SK-N-SH treated with all-trans-retinoic acid at 6 μM for 48 hours (cell line): ENCODE results near the gene SCGB3A1.

ENCODE experiments used
- ATAC-seq: fragments of 200-7000 bp; cut with Tn5 transposase; 3 replicates; pipeline ENCODE4 v1.9.1; 2020; ENCODE audit warnings: mild to moderate bottlenecking, moderate library complexity
- ARNTL ChIP-seq: fragments of 450-650 bp; formaldehyde crosslinking; IDR thresholded peaks from 2 replicates; pipeline ENCODE4 v1.5.0; 2020; ENCODE audit warnings: low read depth, mild to moderate bottlenecking, moderate library complexity, borderline replicate concordance
- CREB5 ChIP-seq: fragments of 250-450 bp; sonication (Bioruptor Pico); IDR thresholded peaks from 2 replicates; pipeline ENCODE4 v1.5.1; 2020; ENCODE audit warnings: low read depth, mild to moderate bottlenecking, moderate library complexity
- CSDC2 ChIP-seq: fragments of 250-450 bp; sonication (Bioruptor Pico); IDR thresholded peaks from 2 replicates; pipeline ENCODE4 v1.5.0; 2020; ENCODE audit warnings: mild to moderate bottlenecking, moderate library complexity
- CSRNP3 ChIP-seq: fragments of 250-450 bp; sonication (Bioruptor Pico); IDR thresholded peaks from 2 replicates; pipeline ENCODE4 v1.5.1; 2021; ENCODE audit warnings: mild to moderate bottlenecking, moderate library complexity
- ESRRG ChIP-seq: fragments of 250-450 bp; sonication (Bioruptor Pico); IDR thresholded peaks from 2 replicates; pipeline ENCODE4 v1.6.1; 2021; ENCODE audit warnings: mild to moderate bottlenecking
- ISL1 ChIP-seq: fragments of 250-450 bp; sonication (Bioruptor Pico); IDR thresholded peaks from 2 replicates; pipeline ENCODE4 v2.1.2; 2022; ENCODE audit warnings: mild to moderate bottlenecking, moderate library complexity
- OSR1 ChIP-seq: fragments of 250-450 bp; sonication (Bioruptor Pico); IDR thresholded peaks from 2 replicates; pipeline ENCODE4 v1.8.0; 2022; ENCODE audit warnings: moderate library complexity, mild to moderate bottlenecking, inconsistent platforms
- PATZ1 ChIP-seq: fragments of 250-450 bp; sonication (Bioruptor Pico); IDR thresholded peaks from 2 replicates; pipeline ENCODE4 v1.8.0; 2020; ENCODE audit warnings: mild to moderate bottlenecking, moderate library complexity, borderline replicate concordance
- POU6F1 ChIP-seq: fragments of 250-450 bp; sonication (Bioruptor Pico); IDR thresholded peaks from 2 replicates; pipeline ENCODE4 v1.8.0; 2021; ENCODE audit warnings: low read depth, mild to moderate bottlenecking, moderate library complexity, borderline replicate concordance
- PPARA ChIP-seq: fragments of 250-450 bp; sonication (Bioruptor Pico); IDR thresholded peaks from 2 replicates; pipeline ENCODE4 v1.5.0; 2020; ENCODE audit warnings: mild to moderate bottlenecking, borderline replicate concordance
- SNAI2 ChIP-seq: fragments of 250-450 bp; sonication (Bioruptor Pico); IDR thresholded peaks from 2 replicates; pipeline ENCODE4 v1.5.0; 2020; ENCODE audit warnings: mild to moderate bottlenecking, moderate library complexity
- TCF4 ChIP-seq: fragments of 250-450 bp; sonication (Bioruptor Pico); IDR thresholded peaks from 2 replicates; pipeline ENCODE4 v1.8.0; 2021; ENCODE audit warnings: mild to moderate bottlenecking, moderate library complexity, borderline replicate concordance
- TSHZ2 ChIP-seq: fragments of 250-450 bp; sonication (Bioruptor Pico); IDR thresholded peaks from 2 replicates; pipeline ENCODE4 v1.5.0; 2020; ENCODE audit warnings: mild to moderate bottlenecking, moderate library complexity
- ZC3H10 ChIP-seq: fragments of 250-450 bp; sonication (Bioruptor Pico); IDR thresholded peaks from 2 replicates; pipeline ENCODE4 v1.5.1; 2021; ENCODE audit warnings: mild to moderate bottlenecking, moderate library complexity
- ZFP3 ChIP-seq: fragments of 250-450 bp; sonication (Bioruptor Pico); IDR thresholded peaks from 2 replicates; pipeline ENCODE4 v1.5.0; 2020; ENCODE audit warnings: mild to moderate bottlenecking, moderate library complexity
- ZFP30 ChIP-seq: fragments of 450-650 bp; formaldehyde crosslinking; IDR thresholded peaks from 2 replicates; pipeline ENCODE4 v1.5.0; 2022; ENCODE audit warnings: mild to moderate bottlenecking, moderate library complexity
- ZNF565 ChIP-seq: fragments of 450-650 bp; formaldehyde crosslinking; conservative IDR thresholded peaks from 2 replicates; pipeline ENCODE4 v1.5.0; 2020; ENCODE audit warnings: low read depth, mild to moderate bottlenecking, moderate library complexity
- ZNF70 ChIP-seq: fragments of 450-650 bp; formaldehyde crosslinking; IDR thresholded peaks from 2 replicates; pipeline ENCODE4 v1.5.0; 2020; ENCODE audit warnings: mild to moderate bottlenecking, moderate library complexity
- ZNF8 ChIP-seq: fragments of 450-650 bp; formaldehyde crosslinking; IDR thresholded peaks from 2 replicates; pipeline ENCODE4 v1.5.0; 2020; ENCODE audit warnings: mild to moderate bottlenecking, moderate library complexity

The SCGB3A1 gene

GRCh38 chr5:180602481-180603075 lies 11.3 kb upstream of the SCGB3A1 start:
- ATAC-seq: no peak
- TF ChIP-seq ESRRG (CRISPR knock-in tag) (no peak), ARNTL (CRISPR knock-in tag) (no peak), POU6F1 (no peak), ZFP3 (CRISPR knock-in tag) (no peak), CREB5 (no peak), TSHZ2 (CRISPR knock-in tag) (no peak), ZNF70 (CRISPR knock-in tag) (no peak), ZFP30 (CRISPR knock-in tag) (no peak), PPARA (no peak), ISL1 (CRISPR knock-in tag) (no peak), PATZ1 (CRISPR knock-in tag) (no peak), CSDC2 (CRISPR knock-in tag) (no peak), ZNF8 (CRISPR knock-in tag) (no peak), CSRNP3 (CRISPR knock-in tag) (no peak), TCF4 (CRISPR knock-in tag) (no peak), OSR1 (no peak), ZC3H10 (CRISPR knock-in tag) (no peak), SNAI2 (CRISPR knock-in tag) (no peak)

GRCh38 chr5:180601591-180602480 lies 10.5 kb upstream of the SCGB3A1 start:
- no peak for ATAC-seq
- TF ChIP-seq SNAI2 (CRISPR knock-in tag) (no peak), TSHZ2 (CRISPR knock-in tag) (no peak), ZNF565 (CRISPR knock-in tag) (no peak), CREB5 (no peak), CSRNP3 (CRISPR knock-in tag) (no peak), POU6F1 (no peak)
